B cell (primary cell): ENCODE data around the gene EMC6. TPM values are rescaled to one million over a fixed set of nuclear protein-coding genes. Genes with fewer than 3 reads are reported as not detected.

ENCODE experiments used
- ATAC-seq: fragments of 200-7000 bp; cut with Tn5 transposase; one replicate; pipeline ENCODE4 v1.10.0; 2021; ENCODE audit warnings: low read depth, mild to moderate bottlenecking, moderate number of reproducible peaks, moderate library complexity
- CTCF ChIA-PET: fragments of 350-600 bp; sonication (Branson Sonifier 250); formaldehyde crosslinking; loops from one replicate; lab custom pipeline; 2021; ENCODE audit warnings: antibody characterized with exemption, inconsistent platforms; lab: Charles Lee
- POLR2A ChIA-PET: fragments of 350-600 bp; sonication (Branson Sonifier 250); formaldehyde crosslinking; loops from one replicate; lab custom pipeline; 2021; ENCODE audit warnings: antibody characterized with exemption; lab: Charles Lee
- DNase-seq: peaks from one replicate; pipeline ENCODE4 v3.0.0; 2013
- H2AFZ ChIP-seq: 2 replicates; pipeline ENCODE4 v1.6.1; 2012; ENCODE audit warnings: mild to moderate bottlenecking, low read depth, low read length; ENCODE audit not compliant: insufficient read depth, poor library complexity, severe bottlenecking
- H3K27ac ChIP-seq, 2 donors: 1 replicate in 1 of 2; 2 replicates in 1 of 2; pipeline ENCODE4 v1.5.1; 2012 to 2013; ENCODE audit warnings: low read length in 2 of 2, mild to moderate bottlenecking in 2 of 2, moderate library complexity in 1 of 2
- H3K27me3 ChIP-seq, 4 experiments: fragments of 200-600 bp in 1 of 4; sonication (generic) in 1 of 4; replicated peaks in 1 of 4; 1 replicate in 2 of 4; 2 replicates in 2 of 4; pipeline versions ENCODE4 v1.6.1 to v1.7.0; 2013 to 2016; ENCODE audit warnings: low read length in 3 of 4, mild to moderate bottlenecking in 2 of 4, mixed read lengths in 1 of 4, moderate library complexity in 1 of 4; ENCODE audit not compliant: insufficient read depth in 4 of 4, control insufficient read depth in 3 of 4; ENCODE audit errors: control extremely low read depth in 1 of 4
- H3K36me3 ChIP-seq, 2 experiments: replicated peaks in 1 of 2; 1 replicate in 1 of 2; 2 replicates in 1 of 2; pipeline versions ENCODE4 v1.6.1 to v1.7.1; 2013; ENCODE audit warnings: low read length in 1 of 2; ENCODE audit not compliant: insufficient read depth in 2 of 2, control insufficient read depth in 1 of 2; ENCODE audit errors: control extremely low read depth in 1 of 2, extremely low read depth in 1 of 2
- H3K4me1 ChIP-seq, 2 donors: fragments of 200-600 bp in 1 of 2; sonication (generic) in 1 of 2; 1 replicate in 1 of 2; 2 replicates in 1 of 2; pipeline versions ENCODE4 v1.5.1 to v1.6.1; 2013 to 2017; ENCODE audit warnings: low read length in 2 of 2; ENCODE audit not compliant: control insufficient read depth in 2 of 2, insufficient read depth in 2 of 2
- H3K4me2 ChIP-seq: replicated peaks from 2 replicates; pipeline ENCODE3; 2012; ENCODE audit warnings: mild to moderate bottlenecking, low read depth, low read length; ENCODE audit not compliant: poor library complexity, severe bottlenecking
- H3K4me3 ChIP-seq, 5 experiments: fragments of 200-600 bp in 1 of 5; sonication (generic) in 1 of 5; 1 replicate in 3 of 5; 2 replicates in 2 of 5; pipeline versions ENCODE4 v1.5.1 to v1.7.0; 2011 to 2016; ENCODE audit warnings: low read length in 4 of 5, mild to moderate bottlenecking in 4 of 5, low read depth in 2 of 5, control low read depth in 1 of 5, moderate library complexity in 1 of 5; ENCODE audit not compliant: insufficient read depth in 1 of 5; ENCODE audit errors: control extremely low read depth in 1 of 5, extremely low read depth in 1 of 5
- H3K79me2 ChIP-seq: fragments of 200-600 bp; sonication (generic); one replicate; pipeline ENCODE4 v1.6.0; 2016; ENCODE audit warnings: low read length; ENCODE audit not compliant: control insufficient read depth, insufficient read depth
- H3K9ac ChIP-seq: fragments of 200-600 bp; sonication (generic); 2 replicates; pipeline ENCODE4 v1.6.1; 2017; ENCODE audit warnings: mild to moderate bottlenecking, low read length, moderate library complexity
- H3K9me3 ChIP-seq, 3 donors: one replicate each; pipeline versions ENCODE4 v1.6.1 to v1.7.1; 2013; ENCODE audit warnings: low read length in 2 of 3; ENCODE audit not compliant: control insufficient read depth in 2 of 3, insufficient read depth in 1 of 3; ENCODE audit errors: control extremely low read depth in 1 of 3
- H4K20me1 ChIP-seq: 2 replicates; pipeline ENCODE4 v1.6.0; 2012; ENCODE audit warnings: mild to moderate bottlenecking, low read length; ENCODE audit not compliant: insufficient read depth, control insufficient read depth, poor library complexity, severe bottlenecking
- H3K27ac Mint-ChIP-seq: one replicate; pipeline ENCODE4 v1.8.0; 2021; ENCODE audit warnings: mixed read lengths
- H3K27me3 Mint-ChIP-seq: one replicate; pipeline ENCODE4 v1.8.0; 2021; ENCODE audit warnings: mixed read lengths
- H3K4me1 Mint-ChIP-seq: one replicate; pipeline ENCODE4 v1.8.0; 2021; ENCODE audit warnings: mixed read lengths
- H3K4me3 Mint-ChIP-seq: one replicate; pipeline ENCODE4 v1.8.0; 2021; ENCODE audit warnings: mixed read lengths
- H3K9me3 Mint-ChIP-seq: one replicate; pipeline ENCODE4 v1.8.0; 2022; ENCODE audit warnings: mixed read lengths; ENCODE audit not compliant: insufficient read depth
- CTCF ChIP-seq: fragments of 200-600 bp; IDR thresholded peaks from one replicate; pipeline ENCODE4 v1.8.0; 2022; ENCODE audit warnings: antibody characterized with exemption, mild to moderate bottlenecking
- EZH2 ChIP-seq: IDR thresholded peaks from 2 replicates; pipeline ENCODE4 v1.6.1; 2012; ENCODE audit warnings: borderline replicate concordance, low read depth, mild to moderate bottlenecking, moderate library complexity, low read length; ENCODE audit not compliant: insufficient read depth, poor library complexity, severe bottlenecking
- WGBS: methylation state at CpG from one replicate; pipeline ENCODE4 v1.1.5; 2013; ENCODE audit warnings: missing lambda C conversion rate; ENCODE audit not compliant: insufficient coverage; 5-methylcytosine and 5-hydroxymethylcytosine counted together
- intact Hi-C: fragments of 100-400 bp; cut with micrococcal nuclease; formaldehyde crosslinking; loops from one replicate; pipeline ENCODE4 v1.10.0; 2022
- polyA plus RNA-seq: library from polyadenylated mRNA; depleted of rRNA; stranded (reverse); fragments of >200 nt; gene quantifications from 2 replicates; pipeline ENCODE4 v1.2.3, GENCODE V29; 2012
- total RNA-seq, 2 donors: library from RNA; stranded (reverse); fragments of 120-200 nt in 1 of 2; gene quantifications; 1 replicate in 1 of 2; 2 replicates in 1 of 2; pipeline versions ENCODE4 v1.2.3 to v1.2.4, GENCODE V29; 2013 to 2022

EMC6 gene
- total and polyA plus RNA-seq, 2 donors (not counting 1 experiment from before 2014, with no cell fraction given) = 21.1 to 23.4 TPM

DNA sequence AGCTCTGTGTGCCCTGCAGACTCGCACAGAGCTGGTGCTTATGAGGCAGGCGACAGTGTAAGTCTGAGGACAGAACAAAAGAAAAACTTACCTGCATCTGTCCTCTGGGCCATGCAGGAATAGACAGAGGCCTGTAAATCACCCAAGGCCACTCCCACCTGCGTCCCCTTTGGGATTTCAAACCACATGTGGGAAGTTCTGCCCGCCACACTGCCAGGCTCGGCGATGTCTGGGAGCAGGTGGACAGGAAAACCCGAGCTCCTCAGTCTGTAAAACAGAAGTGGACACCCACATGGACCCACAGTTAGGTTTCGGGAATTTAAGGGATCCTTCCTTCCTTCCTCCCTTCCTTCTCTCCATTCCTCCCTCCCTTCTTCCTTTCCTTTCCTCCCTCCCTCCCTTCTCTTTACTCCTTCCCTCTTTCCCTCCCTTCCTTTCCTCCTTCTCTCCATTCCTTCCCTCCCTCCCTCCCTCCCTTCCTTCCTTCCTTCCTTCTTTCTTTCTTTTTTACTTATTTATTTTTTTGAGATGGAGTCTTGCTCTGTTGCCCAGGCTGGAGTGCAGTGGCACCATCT is 47.4 kb upstream of the EMC6 start:
- H3K27ac Mint-ChIP-seq = no peak overlapping the region
- H3K27me3 ChIP-seq = no peaks in the 10 kb centered on the region
- no peak overlapping the region for H3K4me2 ChIP-seq
- no peaks in the 10 kb centered on the region for H3K27me3 Mint-ChIP-seq
- DNase-seq = no peak
- intact Hi-C loops = no loop called here
- no peaks in the 10 kb centered on the region for H3K9me3 Mint-ChIP-seq
- peaks cover 0 to 4% (median 2%) of the 10 kb centered on the region in 3 donors for H3K9me3 ChIP-seq
- ChIA-PET POLR2A (interaction anchor here (0.6 kb wide), 1 partner anchor 237 kb away, joined by 4 read pairs; no protein-coding TSS in a partner anchor), CTCF (interaction anchor here (0.7 to 1.3 kb wide), 3 partner anchors 15 to 206 kb away, joined by 3 read pairs; partner anchors contain the start of genes CTNS and SHPK)
- TF ChIP-seq CTCF (no peak), EZH2 (no peak)
- no peak overlapping the region for H3K9ac ChIP-seq
- no peak overlapping the region for H3K4me3 Mint-ChIP-seq
- no peak overlapping the region for H3K4me3 ChIP-seq
- H3K4me1 Mint-ChIP-seq = no peaks in the 10 kb centered on the region
- H4K20me1 ChIP-seq = no peaks in the 10 kb centered on the region
- no peak overlapping the region for H2AFZ ChIP-seq
- no peaks in the 10 kb centered on the region for H3K4me1 ChIP-seq
- no peaks in the 10 kb centered on the region for H3K79me2 ChIP-seq
- H3K27ac ChIP-seq = no peak overlapping the region
- ATAC-seq = no peak
- H3K36me3 ChIP-seq = peaks cover 14 to 45% of the 10 kb centered on the region in 2 experiments
- WGBS = 69% methylated on average over 8 of the region's 8 CpGs

DNA sequence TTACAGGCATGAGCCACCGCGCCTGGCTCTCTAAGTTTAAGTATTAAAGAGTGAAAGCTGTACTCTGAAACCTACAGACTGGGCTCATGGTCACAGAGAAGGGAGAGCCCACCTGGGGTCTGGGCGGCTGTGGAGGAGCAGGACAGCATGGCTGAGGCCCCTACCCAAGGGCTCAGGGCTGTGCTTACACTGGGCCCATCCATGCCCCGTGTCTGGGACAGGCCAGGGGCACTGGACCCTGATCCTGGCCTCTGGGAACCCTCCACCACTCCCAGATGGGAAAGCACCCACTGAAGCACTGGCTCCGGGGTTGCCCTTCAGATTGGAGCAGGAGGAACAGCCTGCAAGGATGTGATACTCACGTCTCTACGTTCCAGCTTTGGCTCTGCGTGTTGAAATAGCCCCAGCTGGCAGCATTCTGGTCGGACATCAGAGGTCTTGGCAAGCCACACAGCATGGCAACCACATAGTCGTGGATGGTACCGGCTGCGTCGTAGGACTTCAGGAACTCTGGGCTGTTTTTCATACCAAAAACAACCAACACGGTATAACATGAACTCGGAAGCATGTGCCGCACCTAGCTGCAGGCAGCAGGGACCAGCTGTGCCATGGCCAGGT is 45.5 kb upstream of the EMC6 start:
- H3K27me3 ChIP-seq = no peaks in the 10 kb centered on the region
- H3K9ac ChIP-seq = no peak overlapping the region
- H4K20me1 ChIP-seq = no peaks in the 10 kb centered on the region
- DNase-seq = no peak
- no peak overlapping the region for H3K4me3 Mint-ChIP-seq
- H3K4me3 ChIP-seq = no peak overlapping the region
- peaks cover 9 to 43% of the 10 kb centered on the region in 2 experiments for H3K36me3 ChIP-seq
- TF ChIP-seq CTCF (no peak), EZH2 (no peak)
- H3K4me2 ChIP-seq = no peak overlapping the region
- no peaks in the 10 kb centered on the region for H3K79me2 ChIP-seq
- H3K27ac ChIP-seq = no peak overlapping the region
- CTCF ChIA-PET = no interaction called here
- no peaks in the 10 kb centered on the region for H3K27me3 Mint-ChIP-seq
- ATAC-seq = no peak
- 98% methylated on average over 14 of the region's 16 CpGs for WGBS
- H3K9me3 Mint-ChIP-seq = no peaks in the 10 kb centered on the region
- POLR2A ChIA-PET = no interaction called here
- no peaks in the 10 kb centered on the region for H3K4me1 Mint-ChIP-seq
- no peaks in the 10 kb centered on the region for H3K4me1 ChIP-seq
- intact Hi-C loops = no loop called here
- no peak overlapping the region for H3K27ac Mint-ChIP-seq
- H2AFZ ChIP-seq = no peak overlapping the region
- H3K9me3 ChIP-seq = no peaks in the 10 kb centered on the region
